GM19467 (cell line): ENCODE measurements around the gene AKR1C1.
"Not testable (repeated sequence)": the region's sequence is repeated elsewhere in the genome, so short reads cannot be mapped to it uniquely, and the experiment has no call there.

Experiments
- ATAC-seq: cut with Tn5 transposase; IDR thresholded peaks from one replicate; pipeline ENCODE4 v1.9.1; 2021; ENCODE audit warnings: mild to moderate bottlenecking, moderate library complexity; ENCODE audit not compliant: unreplicated experiment

AKR1C1 gene

DNA sequence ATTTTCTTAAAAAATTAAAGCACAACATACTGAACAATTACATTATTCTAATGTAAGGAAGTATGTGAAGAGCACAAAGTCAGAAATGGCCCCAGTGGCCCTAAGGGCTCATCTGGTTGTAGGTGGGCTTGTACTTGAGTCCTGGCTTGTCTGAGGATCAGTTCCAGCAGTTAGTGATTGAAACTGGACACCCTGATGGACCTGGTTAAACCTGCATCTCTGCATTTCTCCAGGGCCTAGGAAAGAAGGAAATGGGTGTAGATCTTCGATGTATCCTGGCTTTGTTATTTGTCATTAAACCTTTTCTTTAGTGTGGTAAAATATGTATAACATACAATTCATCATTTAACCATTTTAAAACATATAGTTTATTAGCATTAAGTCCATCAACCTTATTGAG lies 50.2 kb downstream of the AKR1C1 start:
- ATAC-seq, result no peak

DNA sequence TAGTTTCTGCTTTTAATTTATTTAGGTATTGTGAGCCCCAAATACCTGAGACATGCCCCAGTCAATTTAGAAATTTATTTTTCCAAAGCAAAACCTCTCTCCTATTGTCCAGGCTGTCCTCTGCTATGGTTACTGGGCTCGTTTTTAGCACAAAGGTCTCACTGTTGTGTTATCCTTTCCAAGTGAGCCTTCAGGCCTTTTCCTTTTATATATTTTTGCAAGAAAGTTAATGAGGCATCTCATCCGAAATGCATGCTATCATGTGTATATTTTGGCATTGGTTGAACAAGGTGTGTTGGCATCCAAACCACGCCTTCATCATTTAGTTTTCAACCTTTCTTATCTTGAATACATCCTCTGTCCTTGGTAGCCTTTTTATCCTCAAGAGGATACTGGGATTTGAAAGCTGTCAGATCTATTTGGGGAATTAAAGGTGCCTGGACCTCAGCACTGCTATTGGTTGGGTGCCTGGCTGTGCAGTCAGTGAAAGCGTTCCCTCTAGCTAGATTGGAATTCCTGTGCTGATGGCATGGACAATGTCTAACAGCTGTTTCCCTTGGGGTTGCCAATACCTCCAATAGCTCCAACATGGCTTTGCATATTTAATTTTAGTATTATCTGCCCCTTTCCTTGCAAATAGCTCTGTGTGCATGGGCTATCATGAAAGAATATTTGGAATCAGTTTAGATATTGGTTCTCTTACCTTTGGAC lies 51.1 kb downstream of the AKR1C1 start:
- ATAC-seq, result not testable (repeated sequence)

DNA sequence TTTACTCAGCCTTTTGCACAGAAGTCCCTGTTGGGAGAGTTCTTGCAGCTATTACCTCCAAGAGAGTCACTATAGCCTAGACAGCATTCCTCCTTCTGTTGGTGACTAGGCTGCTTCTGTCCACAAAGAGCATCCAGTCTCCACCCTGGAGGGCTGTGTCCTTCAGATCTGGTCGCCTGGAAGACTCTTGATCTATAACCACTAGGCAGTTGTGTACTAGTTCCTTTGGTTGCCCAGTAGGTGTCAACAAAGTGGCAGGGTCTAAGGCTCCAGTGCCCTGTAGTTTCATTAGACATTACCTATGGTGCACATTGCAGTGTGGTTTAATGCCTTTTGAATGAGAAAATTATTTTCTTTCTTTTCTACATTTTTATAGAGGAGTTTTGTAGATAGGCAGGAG lies 51.7 kb downstream of the AKR1C1 start:
- ATAC-seq, result no peak

DNA sequence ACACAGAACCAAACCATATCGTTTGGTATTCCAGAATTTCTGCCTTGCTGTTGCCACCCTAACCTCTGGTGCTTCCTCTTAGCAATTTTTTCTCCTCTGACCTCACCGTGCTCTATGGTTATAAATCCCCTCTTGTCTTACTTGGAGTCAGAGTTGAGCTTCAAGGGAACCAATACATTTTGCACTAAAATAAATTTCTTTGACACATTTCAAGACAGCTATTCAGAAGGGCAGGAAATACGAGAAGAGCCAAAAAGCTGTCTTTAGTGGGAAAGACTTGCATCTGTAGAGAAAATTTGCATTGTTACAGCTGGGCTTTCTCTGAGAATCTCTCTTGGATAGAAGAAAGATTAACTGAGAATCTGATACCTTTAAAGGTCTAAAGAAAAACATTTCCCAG lies 54.9 kb downstream of the AKR1C1 start:
- ATAC-seq, result no peak

DNA sequence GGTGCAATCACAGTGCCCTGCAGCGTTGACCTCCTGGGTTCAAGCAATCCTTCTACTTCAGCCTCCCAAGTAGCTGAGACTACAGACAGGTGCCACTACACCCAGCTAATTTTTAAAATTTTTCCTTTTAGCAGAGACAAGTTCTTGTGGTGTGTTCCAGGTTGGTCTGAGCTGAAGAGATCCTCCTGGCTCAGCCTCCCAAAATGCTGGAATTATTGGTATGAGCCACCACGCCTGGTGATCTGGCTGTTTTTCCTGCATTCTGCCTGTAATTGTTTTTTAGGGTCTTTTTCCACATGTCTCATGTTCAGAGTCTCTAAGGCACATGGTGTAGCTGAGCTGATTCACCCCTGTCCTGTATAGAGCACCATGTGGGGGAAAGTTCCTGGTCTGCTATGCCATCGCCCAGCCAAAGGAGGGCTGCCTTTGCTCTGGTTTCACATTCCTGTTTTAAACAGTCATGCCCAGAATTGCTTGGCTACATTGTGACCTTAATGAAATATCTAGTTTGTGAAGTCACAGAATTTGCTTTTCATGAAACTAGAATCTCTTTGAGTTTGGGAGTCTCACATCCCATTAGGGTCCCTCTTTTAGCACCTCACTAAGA lies 55.6 kb downstream of the AKR1C1 start:
- ATAC-seq, result not testable (repeated sequence)

DNA sequence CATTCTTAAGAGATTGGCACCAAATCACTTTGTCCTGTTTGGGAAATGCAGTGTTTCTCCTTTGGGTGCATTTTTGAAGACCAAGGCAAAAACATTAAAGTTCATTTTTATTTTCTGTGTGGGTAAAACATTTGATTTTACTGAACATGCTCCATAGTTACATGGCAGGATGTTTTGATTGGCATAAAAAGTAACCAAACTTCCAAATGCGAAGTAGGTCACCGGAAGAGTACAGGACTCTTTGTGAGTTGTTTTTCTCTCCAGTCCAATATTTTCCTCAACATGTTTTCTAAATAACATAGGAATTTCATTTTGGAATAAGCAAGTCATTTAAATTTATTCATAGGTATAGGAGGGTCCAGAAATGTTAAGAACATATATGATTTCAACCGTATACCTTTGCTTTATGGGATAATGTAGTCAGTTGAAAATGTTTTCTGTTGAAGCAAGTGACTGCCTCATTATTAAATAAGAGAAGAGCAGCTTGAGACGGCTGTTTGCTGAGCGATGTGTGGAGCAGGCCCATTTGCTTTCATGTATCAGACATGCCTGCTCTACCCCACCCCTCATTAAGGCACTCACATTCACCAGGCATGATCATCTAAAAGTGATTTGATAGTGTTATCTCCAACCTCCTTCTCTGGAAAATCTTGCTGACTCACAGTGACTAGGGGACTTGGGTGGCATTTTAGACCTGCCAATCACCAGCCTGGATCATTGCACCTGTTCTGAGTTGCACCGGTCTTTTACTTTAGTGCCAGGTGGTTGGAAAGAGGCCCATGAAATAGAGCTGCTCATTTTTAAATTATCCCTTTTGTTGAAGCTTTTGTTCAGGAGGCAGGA lies 56.8 kb downstream of the AKR1C1 start:
- not testable (repeated sequence) for ATAC-seq

DNA sequence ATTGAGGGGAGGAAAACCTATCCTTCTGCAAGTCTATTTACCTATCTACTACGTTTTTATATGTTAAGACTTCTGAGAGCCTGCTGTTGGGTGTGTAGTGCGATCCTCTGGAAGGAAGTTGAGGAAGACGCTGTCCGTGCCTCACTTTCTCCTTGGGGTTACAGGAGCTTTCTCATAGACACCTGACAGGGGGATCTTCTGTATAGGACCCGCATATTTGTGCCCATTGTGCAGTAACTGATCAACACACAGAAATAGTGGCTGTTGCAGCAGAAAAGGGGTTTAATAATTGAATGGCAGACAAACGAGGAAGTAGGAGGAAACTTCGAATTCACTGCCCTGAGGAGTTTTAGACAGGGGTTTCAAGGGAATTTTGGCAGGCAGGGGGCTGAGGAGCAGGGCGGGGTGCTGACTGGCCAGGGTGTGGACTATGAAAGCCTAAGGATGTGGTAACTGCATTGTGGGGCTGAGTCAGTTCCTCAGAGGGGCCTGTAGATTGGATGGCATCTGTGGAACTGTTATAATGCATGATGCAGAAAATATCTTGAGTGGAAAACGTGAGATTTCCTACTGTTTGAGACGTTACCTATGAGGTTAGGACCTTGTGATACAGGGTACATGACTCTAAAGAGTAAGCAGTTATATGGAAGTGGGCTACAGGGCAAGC lies 58.5 kb downstream of the AKR1C1 start:
- not testable (repeated sequence) for ATAC-seq

DNA sequence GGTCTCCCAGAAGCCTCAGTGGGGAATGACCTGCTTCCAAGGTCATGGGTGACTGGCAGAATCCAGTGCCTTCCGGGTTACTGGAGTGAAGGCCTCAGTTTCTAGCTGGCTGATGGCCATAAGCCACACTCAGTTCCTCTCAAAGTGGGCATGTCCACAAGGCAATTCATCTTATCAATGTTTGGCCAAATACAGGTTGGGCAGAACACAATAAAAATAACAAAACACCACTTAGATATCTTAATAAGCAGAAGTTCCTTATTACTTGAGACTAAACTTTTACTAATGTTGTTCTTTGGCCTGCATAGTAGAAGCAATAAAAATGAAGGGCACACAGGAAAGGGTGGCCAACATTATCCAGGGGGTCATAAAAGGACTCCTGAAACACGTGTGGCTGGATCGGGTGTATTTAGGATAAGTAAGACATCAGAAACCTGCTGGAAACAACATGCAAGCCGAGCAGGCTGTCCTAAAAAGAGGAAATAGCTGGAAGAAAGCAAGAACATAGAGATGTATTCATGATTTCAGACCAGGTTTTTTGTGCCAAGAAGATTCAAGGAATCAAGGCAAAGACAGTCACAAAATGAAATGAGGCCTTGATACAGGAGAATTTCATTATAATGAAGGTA lies 60.1 kb downstream of the AKR1C1 start:
- no peak for ATAC-seq

DNA sequence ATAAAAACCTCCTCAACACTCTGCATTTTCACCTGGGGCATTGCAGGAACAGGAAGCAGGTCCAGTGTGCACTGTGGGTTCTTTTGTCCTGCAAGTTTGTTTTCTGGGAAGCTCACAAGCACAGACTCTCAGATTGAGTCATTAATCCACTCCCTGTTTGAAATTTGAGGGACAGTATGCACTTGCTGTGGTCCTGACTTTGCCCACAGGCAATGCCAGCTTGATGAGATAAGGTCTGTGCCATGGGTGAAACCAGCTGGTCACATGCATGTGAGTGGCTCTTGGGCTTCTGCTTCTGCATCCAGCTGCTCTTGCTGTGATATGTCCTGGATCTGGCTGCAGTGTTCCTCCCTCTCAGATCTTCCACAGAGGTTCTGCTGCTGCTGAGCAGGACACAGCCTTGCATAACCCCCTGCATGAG lies 62.3 kb downstream of the AKR1C1 start:
- ATAC-seq, result not testable (repeated sequence)

DNA sequence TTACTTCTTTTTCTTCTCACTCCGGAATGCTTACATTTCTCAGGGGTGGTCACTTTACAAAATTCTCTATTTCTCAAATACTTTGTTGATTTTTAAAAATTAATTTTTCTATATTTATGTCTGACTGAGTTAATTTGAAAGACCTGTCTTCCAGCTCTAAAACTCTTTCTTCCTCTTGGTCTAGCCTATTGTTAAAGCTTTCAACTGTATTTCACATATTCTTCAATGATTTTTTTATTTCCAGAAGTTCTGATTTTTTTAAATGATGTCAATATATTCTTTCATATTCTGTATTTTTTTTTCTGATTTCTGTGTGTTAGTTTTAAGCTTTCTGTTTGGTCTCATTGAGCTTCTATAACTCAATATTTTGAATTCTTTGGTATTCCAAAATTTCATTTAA lies 67.8 kb downstream of the AKR1C1 start:
- no peak for ATAC-seq

DNA sequence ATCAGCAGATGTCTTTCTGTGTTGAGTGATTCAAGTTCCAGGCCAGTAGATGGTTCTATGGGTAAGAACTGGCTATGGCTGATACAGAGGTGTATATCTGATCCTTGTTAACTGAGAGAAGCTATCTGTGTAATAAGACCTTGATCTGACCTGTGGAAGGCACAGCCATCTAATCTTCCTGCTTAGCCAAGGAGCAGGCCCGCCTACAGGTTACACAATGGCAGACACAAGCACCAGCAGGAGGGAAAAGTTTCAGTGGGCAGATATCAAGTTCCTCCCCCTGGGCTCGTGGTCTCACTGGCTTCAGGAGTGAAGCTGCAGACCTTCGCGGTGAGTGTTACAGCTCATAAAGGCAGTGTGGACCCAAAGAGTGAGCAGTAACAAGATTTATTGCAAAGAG lies 68.4 kb downstream of the AKR1C1 start:
- not testable (repeated sequence) for ATAC-seq

DNA sequence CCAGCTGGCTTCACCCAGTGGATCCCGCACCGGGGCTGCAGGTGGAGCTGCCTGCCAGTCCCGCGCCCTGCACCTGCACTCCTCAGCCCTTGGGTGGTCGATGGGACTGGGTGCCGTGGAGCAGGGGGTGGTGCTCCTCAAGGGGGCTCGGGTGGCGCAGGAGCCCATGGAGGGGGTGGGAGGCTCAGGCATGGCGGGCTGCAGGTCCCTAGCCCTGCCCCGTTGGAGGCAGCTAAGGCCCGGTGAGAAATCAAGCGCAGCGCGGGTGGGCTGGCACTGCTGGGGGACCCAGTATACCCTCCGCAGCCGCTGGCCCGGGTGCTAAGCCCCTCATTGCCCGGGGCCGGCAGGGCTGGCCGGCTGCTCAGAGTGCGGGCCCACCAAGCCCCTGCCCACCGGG lies 69.2 kb downstream of the AKR1C1 start:
- not testable (repeated sequence) for ATAC-seq
